ENCODE results near the gene FAAP20. TPM values are rescaled to one million over a fixed set of nuclear protein-coding genes. Genes with fewer than 3 reads are reported as not detected.

FAAP20 gene
- total RNA-seq, 1 experiment from 2014 or later = 133 TPM

DNA sequence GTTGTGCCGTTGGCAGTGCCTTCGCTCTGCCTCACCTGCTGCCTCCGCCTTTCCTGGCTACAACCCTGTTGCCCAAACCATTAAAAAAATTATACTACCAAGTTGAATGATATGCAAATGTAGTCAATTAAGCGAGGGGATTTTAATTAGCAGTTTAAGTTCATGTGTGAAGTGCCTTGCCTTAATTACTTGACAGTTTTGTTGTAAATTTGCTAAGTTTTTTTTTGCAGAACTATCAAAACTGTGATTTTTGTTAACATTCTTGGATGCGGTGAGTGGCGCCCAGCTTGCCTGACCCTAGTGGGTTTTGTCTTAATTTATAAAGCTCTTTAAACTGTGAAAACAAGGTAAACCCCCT lies 44.4 kb upstream of the FAAP20 start:
- ChIA-PET CTCF (interaction anchor here (0.9 to 2.5 kb wide), 4 partner anchors 18 to 76 kb away, joined by 3 to 10 read pairs (median 3); no protein-coding TSS in a partner anchor), POLR2A (no interaction called here)
- no peaks in the 10 kb centered on the region for H3K27me3 Mint-ChIP-seq (ENCODE audit: low read depth)
- no peaks in the 10 kb centered on the region for H3K9me3 Mint-ChIP-seq
- no peak for ATAC-seq
- H3K4me3 Mint-ChIP-seq = no peak overlapping the region
- H3K4me1 Mint-ChIP-seq = peaks cover 50% of the 10 kb centered on the region
- H3K36me3 Mint-ChIP-seq = peaks cover 13% of the 10 kb centered on the region
- TF ChIP-seq IRF2 (CRISPR knock-in tag; IDR thresholded peaks at IDR 0.05; ENCODE audit: borderline replicate concordance, low read depth) (no peak), ZNF396 (CRISPR knock-in tag; IDR thresholded peaks at IDR 0.05; ENCODE audit: borderline replicate concordance) (no peak), PRRX2 (CRISPR knock-in tag; IDR thresholded peaks at IDR 0.05) (no peak)
- TF ChIP-seq, protein P1, sequence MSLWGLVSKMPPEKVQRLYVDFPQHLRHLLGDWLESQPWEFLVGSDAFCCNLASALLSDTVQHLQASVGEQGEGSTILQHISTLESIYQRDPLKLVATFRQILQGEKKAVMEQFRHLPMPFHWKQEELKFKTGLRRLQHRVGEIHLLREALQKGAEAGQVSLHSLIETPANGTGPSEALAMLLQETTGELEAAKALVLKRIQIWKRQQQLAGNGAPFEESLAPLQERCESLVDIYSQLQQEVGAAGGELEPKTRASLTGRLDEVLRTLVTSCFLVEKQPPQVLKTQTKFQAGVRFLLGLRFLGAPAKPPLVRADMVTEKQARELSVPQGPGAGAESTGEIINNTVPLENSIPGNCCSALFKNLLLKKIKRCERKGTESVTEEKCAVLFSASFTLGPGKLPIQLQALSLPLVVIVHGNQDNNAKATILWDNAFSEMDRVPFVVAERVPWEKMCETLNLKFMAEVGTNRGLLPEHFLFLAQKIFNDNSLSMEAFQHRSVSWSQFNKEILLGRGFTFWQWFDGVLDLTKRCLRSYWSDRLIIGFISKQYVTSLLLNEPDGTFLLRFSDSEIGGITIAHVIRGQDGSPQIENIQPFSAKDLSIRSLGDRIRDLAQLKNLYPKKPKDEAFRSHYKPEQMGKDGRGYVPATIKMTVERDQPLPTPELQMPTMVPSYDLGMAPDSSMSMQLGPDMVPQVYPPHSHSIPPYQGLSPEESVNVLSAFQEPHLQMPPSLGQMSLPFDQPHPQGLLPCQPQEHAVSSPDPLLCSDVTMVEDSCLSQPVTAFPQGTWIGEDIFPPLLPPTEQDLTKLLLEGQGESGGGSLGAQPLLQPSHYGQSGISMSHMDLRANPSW (CRISPR knock-in tag; conservative IDR thresholded peaks at IDR 0.05; ENCODE audit: low read depth) = no peak
- H3K27ac Mint-ChIP-seq = 0 out of 2 replicates have a peak overlapping the region, but pooled peaks have one; percentile 86
- no peak for DNase-seq (ENCODE audit: low spot score)

DNA sequence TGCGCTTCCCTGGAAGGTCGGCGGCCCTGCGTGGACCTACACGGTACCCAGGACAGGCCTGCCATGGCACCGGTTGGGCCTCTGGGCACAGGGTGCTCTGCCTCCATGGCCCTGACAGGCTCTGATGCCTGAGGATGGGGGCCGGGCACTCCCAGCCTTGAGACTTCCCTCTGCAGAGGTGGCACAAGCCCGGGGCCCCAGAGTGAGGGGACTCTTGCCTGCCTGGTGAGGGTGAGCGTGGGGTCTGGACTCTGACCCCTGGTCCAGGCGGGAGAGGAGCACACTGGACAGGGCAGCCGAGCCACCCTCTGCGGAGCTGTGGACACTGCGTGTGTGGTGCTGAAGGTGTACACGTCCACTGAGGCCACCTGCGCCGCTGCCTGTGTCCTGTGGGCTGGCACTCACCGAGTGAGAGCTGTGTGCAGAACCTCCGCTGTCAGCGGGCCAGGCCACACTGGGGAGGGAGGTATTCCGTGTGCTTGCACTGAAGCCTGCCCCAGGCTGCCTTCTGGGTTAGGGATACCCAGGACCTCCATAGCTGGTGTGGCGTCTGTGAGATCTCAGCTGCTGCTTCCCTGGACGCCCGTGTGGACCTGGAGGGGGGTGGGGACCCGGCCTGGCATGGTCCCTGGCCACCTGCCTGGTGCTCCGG lies 43.9 kb upstream of the FAAP20 start:
- Mint-ChIP-seq H3K4me3 (no peak overlapping the region), H3K27me3 (ENCODE audit: low read depth) (no peaks in the 10 kb centered on the region), H3K4me1 (peaks cover 53% of the 10 kb centered on the region), H3K27ac (no peak overlapping the region), H3K36me3 (peaks cover 13% of the 10 kb centered on the region), H3K9me3 (no peaks in the 10 kb centered on the region)
- ChIA-PET POLR2A (no interaction called here), CTCF (interaction anchor here (0.9 to 2.5 kb wide), 8 partner anchors 17 to 123 kb away, joined by 3 to 10 read pairs (median 4); no protein-coding TSS in a partner anchor)
- DNase-seq (ENCODE audit: low spot score) = no peak
- ATAC-seq = no peak
- TF ChIP-seq SMAD4 (CRISPR knock-in tag; IDR thresholded peaks at IDR 0.05) (no peak), TP53 (CRISPR knock-in tag; IDR thresholded peaks at IDR 0.05) (no peak), KAT7 (CRISPR knock-in tag; IDR thresholded peaks at IDR 0.05; ENCODE audit: borderline replicate concordance) (no peak), MYBL2 (CRISPR knock-in tag; IDR thresholded peaks at IDR 0.05) (no peak), JUN (CRISPR knock-in tag; IDR thresholded peaks at IDR 0.05) (no peak), RORB (CRISPR knock-in tag; IDR thresholded peaks at IDR 0.05) (no peak), NR3C1 (CRISPR knock-in tag; conservative IDR thresholded peaks at IDR 0.05; ENCODE audit: low read depth) (no peak), ZNF219 (CRISPR knock-in tag; IDR thresholded peaks at IDR 0.05; ENCODE audit: borderline replicate concordance) (no peak), ETV6 (CRISPR knock-in tag; IDR thresholded peaks at IDR 0.05) (no peak), CBFB (CRISPR knock-in tag; IDR thresholded peaks at IDR 0.05; ENCODE audit: low read depth) (no peak), EMX1 (CRISPR knock-in tag; IDR thresholded peaks at IDR 0.05) (no peak), GABPB1 (CRISPR knock-in tag; IDR thresholded peaks at IDR 0.05) (no peak), NFYB (CRISPR knock-in tag; conservative IDR thresholded peaks at IDR 0.05; ENCODE audit: low read depth) (no peak)
- TF ChIP-seq, protein P2, sequence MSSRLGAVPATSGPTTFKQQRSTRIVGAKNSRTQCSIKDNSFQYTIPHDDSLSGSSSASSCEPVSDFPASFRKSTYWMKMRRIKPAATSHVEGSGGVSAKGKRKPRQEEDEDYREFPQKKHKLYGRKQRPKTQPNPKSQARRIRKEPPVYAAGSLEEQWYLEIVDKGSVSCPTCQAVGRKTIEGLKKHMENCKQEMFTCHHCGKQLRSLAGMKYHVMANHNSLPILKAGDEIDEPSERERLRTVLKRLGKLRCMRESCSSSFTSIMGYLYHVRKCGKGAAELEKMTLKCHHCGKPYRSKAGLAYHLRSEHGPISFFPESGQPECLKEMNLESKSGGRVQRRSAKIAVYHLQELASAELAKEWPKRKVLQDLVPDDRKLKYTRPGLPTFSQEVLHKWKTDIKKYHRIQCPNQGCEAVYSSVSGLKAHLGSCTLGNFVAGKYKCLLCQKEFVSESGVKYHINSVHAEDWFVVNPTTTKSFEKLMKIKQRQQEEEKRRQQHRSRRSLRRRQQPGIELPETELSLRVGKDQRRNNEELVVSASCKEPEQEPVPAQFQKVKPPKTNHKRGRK (CRISPR knock-in tag; IDR thresholded peaks at IDR 0.05; ENCODE audit: borderline replicate concordance) = no peak
- TF ChIP-seq, protein P1 (CRISPR knock-in tag; conservative IDR thresholded peaks at IDR 0.05; ENCODE audit: low read depth) = no peak
- TF ChIP-seq, protein P3, sequence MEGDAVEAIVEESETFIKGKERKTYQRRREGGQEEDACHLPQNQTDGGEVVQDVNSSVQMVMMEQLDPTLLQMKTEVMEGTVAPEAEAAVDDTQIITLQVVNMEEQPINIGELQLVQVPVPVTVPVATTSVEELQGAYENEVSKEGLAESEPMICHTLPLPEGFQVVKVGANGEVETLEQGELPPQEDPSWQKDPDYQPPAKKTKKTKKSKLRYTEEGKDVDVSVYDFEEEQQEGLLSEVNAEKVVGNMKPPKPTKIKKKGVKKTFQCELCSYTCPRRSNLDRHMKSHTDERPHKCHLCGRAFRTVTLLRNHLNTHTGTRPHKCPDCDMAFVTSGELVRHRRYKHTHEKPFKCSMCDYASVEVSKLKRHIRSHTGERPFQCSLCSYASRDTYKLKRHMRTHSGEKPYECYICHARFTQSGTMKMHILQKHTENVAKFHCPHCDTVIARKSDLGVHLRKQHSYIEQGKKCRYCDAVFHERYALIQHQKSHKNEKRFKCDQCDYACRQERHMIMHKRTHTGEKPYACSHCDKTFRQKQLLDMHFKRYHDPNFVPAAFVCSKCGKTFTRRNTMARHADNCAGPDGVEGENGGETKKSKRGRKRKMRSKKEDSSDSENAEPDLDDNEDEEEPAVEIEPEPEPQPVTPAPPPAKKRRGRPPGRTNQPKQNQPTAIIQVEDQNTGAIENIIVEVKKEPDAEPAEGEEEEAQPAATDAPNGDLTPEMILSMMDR (IDR thresholded peaks at IDR 0.05) = no peak
- TF ChIP-seq, protein P4, sequence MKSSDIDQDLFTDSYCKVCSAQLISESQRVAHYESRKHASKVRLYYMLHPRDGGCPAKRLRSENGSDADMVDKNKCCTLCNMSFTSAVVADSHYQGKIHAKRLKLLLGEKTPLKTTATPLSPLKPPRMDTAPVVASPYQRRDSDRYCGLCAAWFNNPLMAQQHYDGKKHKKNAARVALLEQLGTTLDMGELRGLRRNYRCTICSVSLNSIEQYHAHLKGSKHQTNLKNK (CRISPR knock-in tag; IDR thresholded peaks at IDR 0.05) = no peak
- TF ChIP-seq, protein P5, sequence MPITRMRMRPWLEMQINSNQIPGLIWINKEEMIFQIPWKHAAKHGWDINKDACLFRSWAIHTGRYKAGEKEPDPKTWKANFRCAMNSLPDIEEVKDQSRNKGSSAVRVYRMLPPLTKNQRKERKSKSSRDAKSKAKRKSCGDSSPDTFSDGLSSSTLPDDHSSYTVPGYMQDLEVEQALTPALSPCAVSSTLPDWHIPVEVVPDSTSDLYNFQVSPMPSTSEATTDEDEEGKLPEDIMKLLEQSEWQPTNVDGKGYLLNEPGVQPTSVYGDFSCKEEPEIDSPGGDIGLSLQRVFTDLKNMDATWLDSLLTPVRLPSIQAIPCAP (CRISPR knock-in tag; IDR thresholded peaks at IDR 0.05) = no peak
- TF ChIP-seq, protein P6, sequence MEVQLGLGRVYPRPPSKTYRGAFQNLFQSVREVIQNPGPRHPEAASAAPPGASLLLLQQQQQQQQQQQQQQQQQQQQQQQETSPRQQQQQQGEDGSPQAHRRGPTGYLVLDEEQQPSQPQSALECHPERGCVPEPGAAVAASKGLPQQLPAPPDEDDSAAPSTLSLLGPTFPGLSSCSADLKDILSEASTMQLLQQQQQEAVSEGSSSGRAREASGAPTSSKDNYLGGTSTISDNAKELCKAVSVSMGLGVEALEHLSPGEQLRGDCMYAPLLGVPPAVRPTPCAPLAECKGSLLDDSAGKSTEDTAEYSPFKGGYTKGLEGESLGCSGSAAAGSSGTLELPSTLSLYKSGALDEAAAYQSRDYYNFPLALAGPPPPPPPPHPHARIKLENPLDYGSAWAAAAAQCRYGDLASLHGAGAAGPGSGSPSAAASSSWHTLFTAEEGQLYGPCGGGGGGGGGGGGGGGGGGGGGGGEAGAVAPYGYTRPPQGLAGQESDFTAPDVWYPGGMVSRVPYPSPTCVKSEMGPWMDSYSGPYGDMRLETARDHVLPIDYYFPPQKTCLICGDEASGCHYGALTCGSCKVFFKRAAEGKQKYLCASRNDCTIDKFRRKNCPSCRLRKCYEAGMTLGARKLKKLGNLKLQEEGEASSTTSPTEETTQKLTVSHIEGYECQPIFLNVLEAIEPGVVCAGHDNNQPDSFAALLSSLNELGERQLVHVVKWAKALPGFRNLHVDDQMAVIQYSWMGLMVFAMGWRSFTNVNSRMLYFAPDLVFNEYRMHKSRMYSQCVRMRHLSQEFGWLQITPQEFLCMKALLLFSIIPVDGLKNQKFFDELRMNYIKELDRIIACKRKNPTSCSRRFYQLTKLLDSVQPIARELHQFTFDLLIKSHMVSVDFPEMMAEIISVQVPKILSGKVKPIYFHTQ (CRISPR knock-in tag; IDR thresholded peaks at IDR 0.05) = no peak

Measured in WTC11 (cell line).